Neuronal stem cell (in vitro differentiated cells): ENCODE measurements around the gene CFP.

Experiments
- DNase-seq: peaks from one replicate; pipeline ENCODE4 v3.0.0-alpha.2; 2013; ENCODE audit warnings: low spot score
- H2AFZ ChIP-seq: one replicate; pipeline ENCODE4 v1.6.1; 2013; ENCODE audit warnings: mild to moderate bottlenecking, low read length, inconsistent platforms
- H2AK5ac ChIP-seq: 2 replicates; pipeline ENCODE4 v1.6.1; 2013; ENCODE audit warnings: low read depth, mild to moderate bottlenecking, inconsistent platforms, low read length, moderate library complexity, mixed read lengths
- H2BK120ac ChIP-seq: 2 replicates; pipeline ENCODE4 v1.6.1; 2013; ENCODE audit warnings: low read depth, mild to moderate bottlenecking, inconsistent platforms, low read length, moderate library complexity, mixed read lengths
- H2BK12ac ChIP-seq: one replicate; pipeline ENCODE4 v1.6.1; 2013; ENCODE audit warnings: low read length, inconsistent platforms
- H2BK15ac ChIP-seq: 2 replicates; pipeline ENCODE4 v1.6.1; 2013; ENCODE audit warnings: mild to moderate bottlenecking, low read length, inconsistent platforms, mixed read lengths
- H2BK5ac ChIP-seq: one replicate; pipeline ENCODE4 v1.6.1; 2013; ENCODE audit warnings: inconsistent platforms, mild to moderate bottlenecking, low read length, moderate library complexity
- H3K14ac ChIP-seq: one replicate; pipeline ENCODE4 v1.6.1; 2013; ENCODE audit warnings: low read length, inconsistent platforms
- H3K18ac ChIP-seq: 2 replicates; pipeline ENCODE4 v1.6.1; 2013; ENCODE audit warnings: low read length, inconsistent platforms
- H3K23ac ChIP-seq: 2 replicates; pipeline ENCODE4 v1.6.1; 2013; ENCODE audit warnings: low read depth, mild to moderate bottlenecking, mixed read lengths, low read length, inconsistent platforms; ENCODE audit not compliant: poor library complexity
- H3K27ac ChIP-seq: replicated peaks from 3 replicates; pipeline ENCODE4 v1.5.1; 2013; ENCODE audit warnings: low read length, inconsistent platforms
- H3K27me3 ChIP-seq, 3 experiments: 2 replicates each; pipeline ENCODE4 v1.6.1; 2013; ENCODE audit warnings: low read length in 3 of 3, mild to moderate bottlenecking in 2 of 3, inconsistent platforms in 1 of 3, low read depth in 1 of 3, mixed read lengths in 1 of 3, moderate library complexity in 1 of 3; ENCODE audit not compliant: control insufficient read depth in 3 of 3, insufficient read depth in 3 of 3
- H3K36me3 ChIP-seq, 2 donors: replicated peaks in 1 of 2; 2 replicates each; pipeline ENCODE4 v1.6.1; 2013; ENCODE audit warnings: low read length in 2 of 2; ENCODE audit not compliant: control insufficient read depth in 2 of 2, insufficient read depth in 2 of 2
- H3K4ac ChIP-seq: 2 replicates; pipeline ENCODE4 v1.6.1; 2013; ENCODE audit warnings: inconsistent platforms, mild to moderate bottlenecking, low read length, moderate library complexity
- H3K4me1 ChIP-seq, 2 donors: 1 replicate in 1 of 2; 2 replicates in 1 of 2; pipeline ENCODE4 v1.6.1; 2013; ENCODE audit warnings: low read length in 2 of 2, low read depth in 1 of 2; ENCODE audit not compliant: control insufficient read depth in 2 of 2, insufficient read depth in 1 of 2
- H3K4me2 ChIP-seq: one replicate; pipeline ENCODE4 v1.6.1; 2013; ENCODE audit warnings: mild to moderate bottlenecking, low read length, inconsistent platforms; ENCODE audit not compliant: insufficient read depth, poor library complexity, severe bottlenecking
- H3K4me3 ChIP-seq, 2 donors: 2 replicates each; pipeline ENCODE4 v1.5.1; 2013; ENCODE audit warnings: low read length in 2 of 2, mild to moderate bottlenecking in 2 of 2, inconsistent platforms in 1 of 2, moderate library complexity in 1 of 2
- H3K79me1 ChIP-seq: one replicate; pipeline ENCODE4 v1.6.1; 2013; ENCODE audit warnings: low read depth, mild to moderate bottlenecking, inconsistent platforms, low read length, moderate library complexity
- H3K9ac ChIP-seq: one replicate; pipeline ENCODE4 v1.6.1; 2013; ENCODE audit warnings: mild to moderate bottlenecking, low read depth, low read length, inconsistent platforms; ENCODE audit not compliant: poor library complexity
- H3K9me3 ChIP-seq, 2 donors: replicated peaks in 1 of 2; 2 replicates each; pipeline versions ENCODE3 to v1.6.1; 2013; ENCODE audit warnings: low read length in 2 of 2, mild to moderate bottlenecking in 2 of 2, inconsistent platforms in 1 of 2, low read depth in 1 of 2, mixed read lengths in 1 of 2, moderate library complexity in 1 of 2; ENCODE audit not compliant: control insufficient read depth in 2 of 2, insufficient read depth in 1 of 2
- H4K8ac ChIP-seq: one replicate; pipeline ENCODE4 v1.6.1; 2013; ENCODE audit warnings: low read depth, mild to moderate bottlenecking, inconsistent platforms, low read length, moderate library complexity
- H4K91ac ChIP-seq: one replicate; pipeline ENCODE4 v1.6.1; 2013; ENCODE audit warnings: low read length, low read depth, mild to moderate bottlenecking, inconsistent platforms; ENCODE audit not compliant: poor library complexity
- WGBS, 2 donors: extraction: QIAGEN DNeasy Blood & Tissue Kit; methylation state at CpG; one replicate each; pipeline ENCODE4 v1.1.7; 2013; ENCODE audit warnings: missing lambda C conversion rate in 2 of 2, mixed read lengths in 1 of 2; ENCODE audit not compliant: insufficient read length in 2 of 2, insufficient replicate concordance in 1 of 2; ENCODE audit errors: extremely low coverage in 2 of 2; 5-methylcytosine and 5-hydroxymethylcytosine counted together

CFP gene

DNA sequence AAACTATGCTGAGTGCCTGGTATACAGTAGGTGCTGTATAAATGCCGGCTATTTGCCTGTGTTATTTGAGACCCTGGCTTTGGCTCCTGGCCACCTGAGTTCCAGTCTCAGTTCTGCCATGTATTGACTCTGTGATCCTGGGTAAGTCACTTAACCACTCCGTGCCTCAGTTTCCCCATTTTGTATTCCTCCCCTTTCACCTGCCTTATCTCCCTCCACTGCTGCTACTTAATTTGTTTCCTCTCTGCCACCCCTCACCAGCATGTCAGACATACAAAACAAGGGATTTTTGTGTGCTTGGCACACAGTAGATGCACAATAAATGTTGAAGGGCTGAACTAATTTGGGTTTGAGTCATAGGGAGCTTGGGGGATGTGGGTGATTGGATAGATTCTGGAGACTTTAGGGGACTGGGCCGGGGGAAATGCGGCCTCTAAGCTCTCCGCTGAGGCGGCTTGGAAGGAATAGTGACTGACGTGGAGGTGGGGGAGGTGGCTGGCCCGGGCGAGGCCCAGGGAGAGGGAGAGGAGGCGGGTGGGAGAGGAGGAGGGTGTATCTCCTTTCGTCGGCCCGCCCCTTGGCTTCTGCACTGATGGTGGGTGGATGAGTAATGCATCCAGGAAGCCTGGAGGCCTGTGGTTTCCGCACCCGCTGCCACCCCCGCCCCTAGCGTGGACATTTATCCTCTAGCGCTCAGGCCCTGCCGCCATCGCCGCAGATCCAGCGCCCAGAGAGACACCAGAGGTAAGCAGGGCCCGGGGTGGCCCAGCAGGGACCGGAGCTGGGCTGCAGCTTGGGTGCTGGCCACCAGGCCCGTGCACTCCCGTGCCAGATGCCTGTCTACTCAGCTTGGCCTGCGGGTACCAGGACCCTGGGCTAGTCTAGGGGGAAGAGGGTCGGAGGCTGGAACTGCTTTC, 47.7 kb downstream of the CFP start, which contains the start of gene TIMP1:
Gene TIMP1, plus strand, starts transcription at position 706 of the 917 bp plus-strand sequence. CDS start 980 bp downstream, outside the sequence.
- no peak within 1 kb of the TSS for H2BK120ac ChIP-seq
- no peak within 1 kb of the TSS for H4K91ac ChIP-seq
- H2AFZ ChIP-seq = peak within 1 kb of the TSS; percentile 88
- no peak within 1 kb of the TSS for H3K4ac ChIP-seq
- H3K18ac ChIP-seq = peak within 1 kb of the TSS; percentile 91
- H3K14ac ChIP-seq = no peak within 1 kb of the TSS
- H3K4me2 ChIP-seq = peak within 1 kb of the TSS; percentile 25
- H2AK5ac ChIP-seq = no peak within 1 kb of the TSS
- no peaks in the 10 kb centered on the region for H3K4me1 ChIP-seq
- H3K9ac ChIP-seq = peak within 1 kb of the TSS; percentile 77
- no peaks in the 10 kb centered on the region for H3K9me3 ChIP-seq
- WGBS, 2 donors = no CpG with 5 or more reads among the region's 28 CpGs
- no peak within 1 kb of the TSS for H3K27ac ChIP-seq
- no peak within 1 kb of the TSS for H2BK5ac ChIP-seq
- no peak within 1 kb of the TSS for H2BK15ac ChIP-seq
- peaks cover 0 to 3% (median 0%) of the 10 kb centered on the region in 3 experiments for H3K27me3 ChIP-seq
- peak within 1 kb of the TSS; percentile 98 for H4K8ac ChIP-seq
- H3K36me3 ChIP-seq = peaks cover 0 to 18% of the 10 kb centered on the region in 2 donors
- no peak within 1 kb of the TSS for H3K23ac ChIP-seq
- no peak within 1 kb of the TSS for H2BK12ac ChIP-seq
- peak; percentile 56 for DNase-seq
- H3K79me1 ChIP-seq = no peaks in the 10 kb centered on the region
- H3K4me3 ChIP-seq = peak within 1 kb of the TSS; percentile 58 to 84

DNA sequence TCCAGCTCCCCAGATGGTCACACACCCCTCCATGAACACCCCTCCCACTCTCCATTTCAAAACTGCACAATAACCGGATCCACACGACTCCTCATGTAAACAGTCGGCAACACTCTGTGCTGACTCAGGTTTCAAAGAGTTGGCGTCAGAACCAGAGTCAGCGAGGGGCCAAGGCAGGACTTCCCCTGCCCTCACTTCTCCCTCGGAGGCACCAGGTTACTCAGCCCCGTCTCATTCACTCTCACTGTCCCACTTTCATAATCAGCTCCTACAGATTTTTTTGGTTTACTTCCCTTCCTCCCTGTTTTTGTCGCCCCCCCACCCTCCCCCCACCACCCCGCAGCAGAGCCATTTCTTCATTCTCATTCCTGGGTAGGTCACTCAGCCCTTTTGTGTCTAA, 50.2 kb downstream of the CFP start:
- Histone ChIP-seq H2BK5ac (no peak overlapping the region), H2BK12ac (no peak overlapping the region), H3K18ac (no peak overlapping the region), H3K14ac (no peak overlapping the region), H3K4me2 (no peak overlapping the region), H3K9me3 (no peaks in the 10 kb centered on the region), H4K91ac (no peak overlapping the region), H2AK5ac (no peak overlapping the region), H3K23ac (no peak overlapping the region), H2BK120ac (no peak overlapping the region), H2BK15ac (no peak overlapping the region), H3K79me1 (no peaks in the 10 kb centered on the region), H3K36me3 (peaks cover 0 to 1% of the 10 kb centered on the region in 2 donors), H4K8ac (no peak overlapping the region), H3K4me1 (peaks cover 0 to 5% of the 10 kb centered on the region in 2 donors), H3K27ac (no peak overlapping the region), H2AFZ (no peak overlapping the region), H3K4me3 (no peak overlapping the region), H3K27me3 (peaks cover 0 to under 1% (median 0%) of the 10 kb centered on the region in 3 experiments), H3K9ac (no peak overlapping the region), H3K4ac (no peak overlapping the region)
- DNase-seq = no peak
- WGBS, 2 donors = no CpG with 5 or more reads among the region's 9 CpGs

DNA sequence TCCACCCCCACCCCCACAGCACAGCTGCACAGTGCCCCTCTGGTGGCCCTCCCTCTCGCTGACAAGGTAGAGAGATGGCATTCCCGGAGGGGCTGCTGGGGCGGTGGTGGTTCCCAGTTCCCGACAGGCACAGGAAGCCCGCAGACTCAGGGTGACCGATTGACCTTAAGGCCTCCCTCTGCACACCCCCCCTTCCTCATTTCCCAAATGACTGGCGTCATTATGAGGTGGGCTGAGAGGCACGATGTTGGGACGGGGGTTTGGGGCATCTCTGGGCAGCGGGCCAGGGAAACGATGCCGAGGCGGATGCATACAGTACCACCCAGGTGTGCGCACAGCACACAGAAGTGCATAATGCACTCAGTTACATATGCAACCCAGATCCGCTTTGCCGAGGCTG, 51.0 kb downstream of the CFP start:
- Histone ChIP-seq H3K4ac (no peak overlapping the region), H3K4me2 (no peak overlapping the region), H3K18ac (no peak overlapping the region), H2BK120ac (no peak overlapping the region), H2AFZ (no peak overlapping the region), H3K9ac (peak overlapping the region; percentile 21), H2BK5ac (no peak overlapping the region), H3K27ac (no peak overlapping the region), H3K23ac (no peak overlapping the region), H4K91ac (no peak overlapping the region), H3K4me1 (peaks cover 0 to 5% of the 10 kb centered on the region in 2 donors), H3K9me3 (no peaks in the 10 kb centered on the region), H2AK5ac (no peak overlapping the region), H3K27me3 (no peaks in the 10 kb centered on the region), H3K36me3 (no peaks in the 10 kb centered on the region), H2BK15ac (no peak overlapping the region), H3K14ac (no peak overlapping the region), H4K8ac (no peak overlapping the region), H2BK12ac (no peak overlapping the region), H3K4me3 (no peak overlapping the region), H3K79me1 (peaks cover 2% of the 10 kb centered on the region)
- WGBS, 2 donors = no CpG with 5 or more reads among the region's 16 CpGs
- no peak for DNase-seq

DNA sequence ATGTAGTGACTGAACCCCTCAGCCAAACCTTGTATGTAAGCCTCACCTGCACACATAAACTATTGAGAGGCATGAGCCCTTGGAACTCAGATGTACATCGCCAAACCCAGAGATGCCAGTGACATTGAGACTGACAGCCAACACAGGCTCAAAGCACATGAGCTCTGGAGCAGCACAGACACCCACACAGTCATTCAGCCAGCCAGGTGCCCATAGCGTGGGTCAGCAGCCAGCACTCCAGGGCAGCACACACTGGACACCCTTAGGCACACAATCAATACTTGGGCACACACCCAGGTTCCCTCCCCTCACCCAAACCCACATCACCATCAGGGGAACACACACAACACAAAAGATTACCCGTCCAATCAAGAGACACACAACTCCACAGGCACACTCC, 51.8 kb downstream of the CFP start:
- Histone ChIP-seq H2BK12ac (no peak overlapping the region), H2AFZ (no peak overlapping the region), H3K18ac (no peak overlapping the region), H3K23ac (no peak overlapping the region), H2BK120ac (no peak overlapping the region), H2AK5ac (no peak overlapping the region), H2BK5ac (no peak overlapping the region), H3K4me1 (peaks cover 0 to 11% of the 10 kb centered on the region in 2 donors), H3K4me3 (no peak overlapping the region), H3K27ac (no peak overlapping the region), H4K8ac (no peak overlapping the region), H3K9me3 (no peaks in the 10 kb centered on the region), H4K91ac (no peak overlapping the region), H3K79me1 (peaks cover 2% of the 10 kb centered on the region), H2BK15ac (no peak overlapping the region), H3K14ac (no peak overlapping the region), H3K4me2 (no peak overlapping the region), H3K27me3 (no peaks in the 10 kb centered on the region), H3K4ac (no peak overlapping the region), H3K9ac (peak overlapping the region; percentile 21), H3K36me3 (no peaks in the 10 kb centered on the region)
- no CpG with 5 or more reads among the region's 3 CpGs for WGBS, 2 donors
- DNase-seq = no peak
